NCI-H1105 treated with DMSO at 0.1 percent for 48 hours (cell line): Measurements from ENCODE around the gene KCNAB2.

ENCODE experiments used
- DNase-seq: peaks from one replicate; lab custom pipeline; 2025; lab: John Stamatoyannopoulos, UW

The KCNAB2 gene

DNA sequence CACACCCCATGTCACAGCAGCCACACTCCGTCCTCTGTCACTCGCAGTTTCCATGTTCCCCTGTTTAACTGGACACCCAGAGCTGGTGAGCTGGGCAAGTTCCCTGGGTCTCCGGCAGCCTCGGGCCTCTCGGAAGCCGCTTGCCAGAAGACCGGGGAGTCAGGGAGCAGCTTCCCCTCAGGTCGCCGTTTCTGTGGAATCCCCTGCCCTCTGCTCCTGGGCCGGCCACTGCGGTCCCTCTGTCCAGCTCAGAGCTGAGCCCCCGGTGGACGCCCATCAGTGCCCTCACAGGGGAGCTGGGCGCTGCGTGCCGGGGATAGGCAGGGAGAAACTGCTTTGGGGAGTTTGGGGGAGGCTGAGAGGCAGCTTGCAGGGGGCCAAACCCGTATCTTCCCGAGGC is 37.7 kb downstream of the KCNAB2 start:
- DNase-seq, result no peak

DNA sequence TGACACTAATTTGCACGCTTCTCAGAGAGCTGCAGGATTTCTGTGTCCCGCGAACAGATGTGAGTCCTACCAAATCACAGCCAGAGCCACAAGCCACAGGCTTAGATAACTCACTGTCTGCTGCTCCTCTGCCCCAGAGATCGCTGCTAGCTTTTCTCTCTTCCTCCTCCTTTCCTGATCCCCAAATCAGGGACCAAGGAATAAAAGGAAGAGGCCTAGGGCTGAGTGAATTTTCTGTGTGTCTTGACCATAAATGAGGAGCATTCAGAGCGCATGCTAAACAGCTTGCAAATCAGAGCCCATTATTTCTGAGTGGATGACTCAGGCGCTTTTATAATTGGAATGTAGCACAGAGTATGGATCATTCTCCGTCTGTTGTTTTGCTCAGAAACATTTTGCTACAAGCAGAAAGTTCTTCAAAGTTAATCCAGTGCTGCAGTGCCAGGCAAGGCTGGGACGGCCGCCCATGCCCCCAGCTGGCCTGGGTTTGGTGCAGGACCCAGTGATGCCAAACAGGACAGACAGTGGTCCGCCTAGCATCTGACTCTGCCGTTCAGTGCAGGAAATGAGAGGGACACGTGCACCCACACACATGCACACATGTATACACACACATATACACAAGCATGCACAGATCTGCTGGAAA is 38.2 kb downstream of the KCNAB2 start:
- DNase-seq, result no peak

DNA sequence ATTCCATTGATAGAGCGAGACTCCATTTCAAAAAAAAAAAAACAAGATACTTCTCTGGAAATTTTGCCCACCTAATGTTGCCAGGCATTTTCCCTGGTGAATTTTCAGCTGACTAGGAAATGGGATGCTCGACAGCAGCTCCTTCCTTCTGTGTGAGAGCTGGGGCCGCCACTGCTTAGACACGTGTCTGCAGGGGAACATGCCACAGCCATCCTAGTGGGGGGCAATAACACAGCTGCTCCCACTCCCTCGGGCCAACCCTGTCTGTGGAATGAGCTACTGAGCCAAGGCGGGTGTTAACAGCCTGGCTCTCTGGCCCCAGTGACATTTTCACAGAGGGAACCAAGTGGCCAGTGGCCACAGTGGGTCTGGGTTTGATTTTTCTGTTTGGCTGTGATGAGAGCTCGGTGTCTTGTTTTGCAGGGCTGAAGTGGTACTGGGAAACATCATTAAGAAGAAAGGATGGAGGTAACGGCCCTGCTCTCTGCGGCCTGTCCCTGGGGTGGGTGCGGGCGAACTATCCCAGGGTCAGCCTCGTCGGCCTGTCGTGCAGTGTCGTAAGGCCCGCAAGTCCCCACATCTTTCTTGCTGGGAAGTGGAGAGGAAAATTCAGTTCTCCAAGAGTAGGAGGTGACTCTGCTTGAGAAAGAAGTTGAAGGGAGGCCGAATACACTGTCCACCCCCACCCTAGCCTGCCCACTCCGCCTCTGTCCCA is 39.2 kb downstream of the KCNAB2 start:
- DNase-seq, result no peak

DNA sequence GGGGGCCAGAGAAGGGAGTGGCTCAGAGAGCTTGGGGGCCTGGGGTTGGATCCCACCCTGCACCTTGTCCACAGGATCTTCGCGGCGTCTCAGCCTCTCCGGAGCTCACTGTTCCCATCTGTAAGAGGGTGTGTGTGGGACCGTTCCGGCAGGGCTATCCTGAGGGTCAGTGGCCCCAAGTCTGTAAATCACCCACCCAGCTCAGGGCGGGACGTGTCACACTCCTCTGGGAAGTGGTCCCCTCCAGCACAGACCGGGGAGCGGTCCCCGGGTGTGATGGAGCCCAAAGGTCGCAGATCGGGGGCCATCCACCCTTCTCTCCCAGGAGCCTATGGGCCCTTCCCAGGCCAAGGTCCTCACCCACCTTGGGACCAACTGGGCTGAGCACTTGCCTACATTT is 40.0 kb downstream of the KCNAB2 start:
- DNase-seq, result no peak

DNA sequence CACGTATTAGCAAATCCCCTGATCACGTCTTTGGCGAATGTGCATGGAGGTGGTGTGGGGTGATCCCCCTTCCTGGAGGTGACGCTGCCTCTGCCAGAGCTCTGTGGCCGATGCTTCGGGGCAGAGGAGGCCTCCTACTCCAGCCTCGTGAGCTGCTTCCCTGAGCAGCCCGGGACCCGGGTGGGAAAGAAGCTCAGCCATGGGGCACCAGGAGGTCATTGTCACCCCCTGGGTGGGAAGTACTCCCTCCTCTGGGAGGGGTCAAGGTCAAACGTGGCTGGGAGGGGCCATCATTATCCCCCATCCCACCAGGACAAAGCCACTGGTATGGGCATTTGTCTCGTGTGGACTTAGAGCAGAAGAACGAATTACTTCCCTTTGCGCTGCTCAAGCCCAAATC is 40.7 kb downstream of the KCNAB2 start:
- no peak for DNase-seq

- DNase-seq, result no peak
Observed at GRCh38 chr1:6086762-6087376, 41.2 kb downstream of the KCNAB2 start.

- no peak for DNase-seq
Observed at GRCh38 chr1:6087377-6087772, 41.7 kb downstream of the KCNAB2 start.

DNA sequence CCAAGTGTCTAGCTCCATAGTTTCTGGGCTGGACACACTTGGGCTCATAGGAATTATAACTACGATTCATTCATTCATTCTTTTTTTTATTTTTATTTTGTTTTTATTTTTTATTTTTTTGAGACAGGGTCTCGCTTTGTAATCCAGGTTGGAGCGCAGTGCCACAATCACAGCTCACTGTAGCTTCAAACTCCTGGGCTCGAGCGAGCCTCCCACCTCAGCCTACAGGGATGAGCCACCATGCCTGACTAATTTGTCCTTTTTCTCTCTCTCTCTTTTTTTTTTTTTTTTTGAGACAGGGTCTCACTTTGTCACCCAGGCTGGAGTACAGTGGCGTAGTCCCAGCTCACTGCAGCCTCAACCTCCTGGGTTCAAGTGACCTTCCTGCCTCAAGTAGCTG is 42.3 kb downstream of the KCNAB2 start:
- DNase-seq, result no peak

DNA sequence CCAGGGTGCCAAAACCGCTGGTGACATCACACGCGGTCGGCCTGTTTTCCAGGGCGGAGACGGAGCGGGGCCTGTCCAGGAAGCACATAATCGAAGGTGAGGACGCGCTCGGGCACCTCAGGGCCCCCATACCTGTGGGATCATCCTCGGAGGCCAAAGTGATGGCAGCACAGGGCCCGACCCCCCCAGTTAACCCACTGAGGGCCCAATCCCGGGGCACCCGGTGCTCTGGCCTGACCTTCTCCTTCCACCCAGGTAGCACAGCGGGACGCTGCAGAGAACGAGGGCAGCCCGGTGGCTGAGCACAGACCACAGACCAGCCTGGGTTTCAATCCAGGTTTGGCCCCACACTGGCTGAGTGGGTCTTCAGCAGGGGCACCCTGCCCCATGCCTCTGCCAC is 43.3 kb downstream of the KCNAB2 start:
- no peak for DNase-seq

DNA sequence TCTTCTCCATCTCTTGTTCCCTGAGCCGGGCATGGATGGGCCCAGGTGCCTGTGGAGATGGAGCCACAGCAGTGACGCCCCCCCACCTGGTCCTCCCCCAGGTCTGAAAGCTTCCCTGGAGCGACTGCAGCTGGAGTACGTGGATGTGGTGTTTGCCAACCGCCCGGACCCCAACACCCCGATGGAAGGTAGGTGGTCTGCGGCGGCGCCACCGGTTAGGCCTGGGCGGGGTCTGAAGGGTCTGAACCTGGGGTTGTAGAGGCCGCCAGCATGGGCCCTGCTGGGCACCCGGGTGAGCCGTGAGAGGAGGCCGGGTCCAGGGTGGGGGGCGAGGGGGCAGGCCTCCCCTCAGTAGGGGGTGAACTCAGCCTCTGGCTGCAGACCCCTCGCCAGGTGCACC is 44.6 kb downstream of the KCNAB2 start:
- no peak for DNase-seq

- DNase-seq, result no peak
Observed at GRCh38 chr1:6090996-6091822, 45.5 kb downstream of the KCNAB2 start.

DNA sequence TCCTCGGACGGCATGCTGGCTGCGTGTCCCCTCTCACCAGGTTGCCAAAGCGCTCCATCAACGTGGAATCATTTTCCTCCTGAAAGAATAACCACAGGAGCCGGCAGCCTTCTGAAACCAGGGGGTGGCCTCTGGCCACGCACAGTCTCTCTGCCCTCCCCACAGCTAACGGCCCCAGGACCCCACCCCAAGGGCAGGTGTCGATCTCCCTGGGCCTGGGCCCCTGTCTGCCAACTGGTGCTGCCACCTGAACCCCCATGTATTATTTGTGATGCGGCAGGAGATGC is 46.1 kb downstream of the KCNAB2 start:
- no peak for DNase-seq

- DNase-seq, result no peak
Observed at GRCh38 chr1:6092211-6092610, 46.5 kb downstream of the KCNAB2 start.

DNA sequence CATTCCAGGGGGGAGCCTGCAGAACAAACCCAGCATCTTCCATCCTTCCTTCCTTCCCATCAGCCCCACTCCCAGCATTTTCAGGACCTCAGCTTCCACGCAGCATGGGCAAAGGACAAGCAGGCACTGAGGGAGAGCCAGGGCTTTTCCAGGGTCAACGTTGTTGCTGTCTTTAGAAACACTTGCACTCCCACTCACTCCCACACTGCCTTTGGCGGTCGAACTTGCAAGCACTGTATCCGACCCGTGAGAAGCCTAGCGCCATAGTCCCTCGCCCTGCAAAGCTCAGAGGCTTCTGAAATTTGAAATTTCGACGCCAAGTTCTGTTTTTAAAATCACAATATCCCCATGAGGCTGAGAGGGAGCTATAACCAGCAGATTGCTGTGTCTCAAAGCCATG is 47.4 kb downstream of the KCNAB2 start:
- no peak for DNase-seq

- DNase-seq, result no peak
Observed at GRCh38 chr1:6093611-6094010, 47.9 kb downstream of the KCNAB2 start.

DNA sequence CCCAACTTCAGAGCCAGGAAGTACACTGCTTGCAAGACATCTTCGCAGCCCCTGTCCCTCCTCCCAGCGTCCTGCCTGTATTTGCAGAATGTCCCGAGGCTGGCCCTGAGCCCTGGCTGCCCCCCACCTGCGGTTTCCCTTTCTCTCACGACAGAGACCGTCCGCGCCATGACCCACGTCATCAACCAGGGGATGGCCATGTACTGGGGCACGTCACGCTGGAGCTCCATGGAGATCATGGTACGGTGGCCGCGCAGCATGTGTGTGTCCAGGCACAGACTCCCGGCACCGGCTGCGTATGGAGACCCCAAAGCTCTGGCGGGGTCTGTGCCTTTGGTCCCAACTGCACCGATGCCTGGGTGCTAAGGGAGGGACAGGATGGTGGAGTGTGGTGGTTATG is 48.6 kb downstream of the KCNAB2 start:
- no peak for DNase-seq

GRCh38 chr1:6094801-6095505 is 49.3 kb downstream of the KCNAB2 start:
- DNase-seq, result no peak

DNA sequence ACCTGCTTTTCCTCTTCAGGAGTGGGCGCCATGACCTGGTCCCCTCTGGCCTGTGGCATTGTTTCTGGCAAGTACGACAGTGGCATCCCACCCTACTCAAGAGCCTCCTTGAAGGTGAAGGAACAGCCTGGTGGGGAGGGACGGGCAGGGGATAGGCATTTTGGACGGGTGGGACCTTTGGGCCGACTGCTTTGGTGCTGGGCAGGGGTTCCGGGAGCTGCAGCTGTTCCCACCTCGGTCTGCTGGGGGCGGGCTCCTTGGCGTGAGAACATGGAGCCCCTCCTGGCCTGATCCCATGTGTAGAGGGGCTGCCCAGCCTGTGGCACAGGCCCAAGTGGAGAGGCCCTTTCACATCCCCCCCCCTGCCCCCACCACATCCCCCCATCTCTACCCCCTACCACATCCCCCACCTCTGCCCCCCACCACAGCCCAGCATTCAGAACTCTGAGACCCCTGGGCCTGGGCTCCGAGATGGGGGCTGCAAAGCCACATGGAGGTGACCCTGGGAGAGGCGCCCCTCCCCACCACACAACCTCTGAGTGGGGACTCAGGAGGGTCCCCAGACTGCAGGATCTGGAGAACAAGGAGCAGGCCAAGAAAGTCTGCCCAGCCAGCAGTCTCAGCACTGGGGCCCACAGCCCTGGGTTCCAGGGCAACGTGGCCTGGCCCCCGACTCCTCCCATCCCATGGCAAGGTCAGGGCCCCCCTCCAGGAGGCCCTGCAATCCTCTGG is 50.0 kb downstream of the KCNAB2 start:
- no peak for DNase-seq

- no peak for DNase-seq
Observed at GRCh38 chr1:6096243-6097116, 50.8 kb downstream of the KCNAB2 start.

- DNase-seq, result no peak
Observed at GRCh38 chr1:6097117-6097595, 51.5 kb downstream of the KCNAB2 start.
